Prostate gland (tissue), 2 donors: ENCODE results near the gene BCAS3.

Experiments used
- POLR2A ChIP-seq: fragments of 450-650 bp; IDR thresholded peaks from one replicate; pipeline ENCODE4 v1.6.1; 2016; ENCODE audit warnings: antibody characterized with exemption, mild to moderate bottlenecking
- POLR2AphosphoS5 ChIP-seq: sonication (generic); formaldehyde crosslinking; IDR thresholded peaks from one replicate; pipeline ENCODE4 v1.6.1; 2017; ENCODE audit warnings: antibody characterized with exemption
- TF ChIP-seq, protein P1 (sequence below), 4 experiments: fragments of 200-600 bp in 2 of 4; fragments of 450-650 bp in 2 of 4; sonication (generic) in 2 of 4; IDR thresholded peaks; 1 replicate in 3 of 4; 2 replicates in 1 of 4; pipeline ENCODE4 v1.5.1; 2016 to 2019; ENCODE audit warnings: antibody characterized with exemption in 4 of 4, mild to moderate bottlenecking in 2 of 4, moderate library complexity in 2 of 4

DNA sequence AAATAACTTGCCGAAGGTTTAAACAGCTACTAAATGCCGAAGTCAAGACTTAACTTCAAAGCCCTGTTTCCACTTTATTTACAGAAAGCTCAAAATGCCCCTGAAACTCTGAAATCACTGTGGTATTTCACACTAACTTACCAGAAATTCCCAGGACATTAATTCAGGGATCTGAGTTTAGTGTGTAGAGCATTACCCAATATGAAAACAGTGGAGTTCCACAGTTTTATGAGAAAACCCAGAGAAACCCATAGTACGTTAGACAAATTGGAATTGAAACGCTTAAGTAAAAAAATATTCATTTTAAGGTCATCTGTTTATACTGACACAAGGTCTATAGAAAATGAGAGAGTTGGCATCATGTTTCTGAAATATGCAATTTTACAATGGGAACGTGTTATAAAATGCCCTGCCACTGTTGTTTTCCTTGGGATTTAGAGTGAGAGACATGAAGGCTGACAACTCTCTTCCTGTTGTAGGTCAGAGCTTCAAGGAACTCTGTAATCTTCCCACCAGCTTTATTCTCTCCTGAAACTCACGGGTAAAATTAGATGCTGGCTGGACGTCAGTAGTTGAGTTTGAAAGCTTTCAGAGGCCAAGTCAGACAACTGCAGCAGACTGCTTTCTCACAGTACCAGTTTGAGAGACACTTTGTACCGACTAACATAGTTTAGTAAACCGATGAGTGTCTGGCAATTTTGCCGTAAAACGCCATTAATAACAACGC is 582.6 kb downstream of the BCAS3 start:
- TF ChIP-seq, protein P1, sequence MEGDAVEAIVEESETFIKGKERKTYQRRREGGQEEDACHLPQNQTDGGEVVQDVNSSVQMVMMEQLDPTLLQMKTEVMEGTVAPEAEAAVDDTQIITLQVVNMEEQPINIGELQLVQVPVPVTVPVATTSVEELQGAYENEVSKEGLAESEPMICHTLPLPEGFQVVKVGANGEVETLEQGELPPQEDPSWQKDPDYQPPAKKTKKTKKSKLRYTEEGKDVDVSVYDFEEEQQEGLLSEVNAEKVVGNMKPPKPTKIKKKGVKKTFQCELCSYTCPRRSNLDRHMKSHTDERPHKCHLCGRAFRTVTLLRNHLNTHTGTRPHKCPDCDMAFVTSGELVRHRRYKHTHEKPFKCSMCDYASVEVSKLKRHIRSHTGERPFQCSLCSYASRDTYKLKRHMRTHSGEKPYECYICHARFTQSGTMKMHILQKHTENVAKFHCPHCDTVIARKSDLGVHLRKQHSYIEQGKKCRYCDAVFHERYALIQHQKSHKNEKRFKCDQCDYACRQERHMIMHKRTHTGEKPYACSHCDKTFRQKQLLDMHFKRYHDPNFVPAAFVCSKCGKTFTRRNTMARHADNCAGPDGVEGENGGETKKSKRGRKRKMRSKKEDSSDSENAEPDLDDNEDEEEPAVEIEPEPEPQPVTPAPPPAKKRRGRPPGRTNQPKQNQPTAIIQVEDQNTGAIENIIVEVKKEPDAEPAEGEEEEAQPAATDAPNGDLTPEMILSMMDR (IDR thresholded peaks at IDR 0.05) = no peak
- TF ChIP-seq POLR2A (no peak), POLR2AphosphoS5 (no peak)
